Measurements from ENCODE around the gene HVCN1. TPM values are rescaled to one million over a fixed set of nuclear protein-coding genes. Genes with fewer than 3 reads are reported as not detected.

The HVCN1 gene
- total RNA-seq, 4 donors from 2014 or later, result 9.6 to 16.5 (median 13.7) TPM

DNA sequence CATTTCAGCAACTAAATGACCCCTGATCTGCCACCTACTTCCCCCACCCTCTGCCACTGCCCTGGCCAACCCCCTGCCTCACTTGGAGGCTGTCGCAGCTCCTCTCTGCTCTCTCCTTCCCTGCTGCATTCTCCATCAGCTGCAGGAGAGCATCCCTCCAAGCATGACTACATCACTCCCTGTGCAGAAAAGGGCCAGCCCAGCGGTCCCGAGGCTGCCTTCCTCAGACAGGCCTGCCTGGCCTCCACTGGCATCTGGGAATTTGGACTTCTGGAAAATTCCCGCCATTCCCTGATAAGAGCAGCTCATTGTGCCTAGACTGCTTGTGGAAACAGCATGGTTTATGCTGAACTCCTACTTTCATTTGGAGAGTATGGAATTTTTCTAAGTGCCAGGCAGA, 12.7 kb downstream of the HVCN1 start:
- TF ChIP-seq, protein P1, sequence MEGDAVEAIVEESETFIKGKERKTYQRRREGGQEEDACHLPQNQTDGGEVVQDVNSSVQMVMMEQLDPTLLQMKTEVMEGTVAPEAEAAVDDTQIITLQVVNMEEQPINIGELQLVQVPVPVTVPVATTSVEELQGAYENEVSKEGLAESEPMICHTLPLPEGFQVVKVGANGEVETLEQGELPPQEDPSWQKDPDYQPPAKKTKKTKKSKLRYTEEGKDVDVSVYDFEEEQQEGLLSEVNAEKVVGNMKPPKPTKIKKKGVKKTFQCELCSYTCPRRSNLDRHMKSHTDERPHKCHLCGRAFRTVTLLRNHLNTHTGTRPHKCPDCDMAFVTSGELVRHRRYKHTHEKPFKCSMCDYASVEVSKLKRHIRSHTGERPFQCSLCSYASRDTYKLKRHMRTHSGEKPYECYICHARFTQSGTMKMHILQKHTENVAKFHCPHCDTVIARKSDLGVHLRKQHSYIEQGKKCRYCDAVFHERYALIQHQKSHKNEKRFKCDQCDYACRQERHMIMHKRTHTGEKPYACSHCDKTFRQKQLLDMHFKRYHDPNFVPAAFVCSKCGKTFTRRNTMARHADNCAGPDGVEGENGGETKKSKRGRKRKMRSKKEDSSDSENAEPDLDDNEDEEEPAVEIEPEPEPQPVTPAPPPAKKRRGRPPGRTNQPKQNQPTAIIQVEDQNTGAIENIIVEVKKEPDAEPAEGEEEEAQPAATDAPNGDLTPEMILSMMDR (IDR thresholded peaks at IDR 0.05; ENCODE audit: low read depth), result no peak

DNA sequence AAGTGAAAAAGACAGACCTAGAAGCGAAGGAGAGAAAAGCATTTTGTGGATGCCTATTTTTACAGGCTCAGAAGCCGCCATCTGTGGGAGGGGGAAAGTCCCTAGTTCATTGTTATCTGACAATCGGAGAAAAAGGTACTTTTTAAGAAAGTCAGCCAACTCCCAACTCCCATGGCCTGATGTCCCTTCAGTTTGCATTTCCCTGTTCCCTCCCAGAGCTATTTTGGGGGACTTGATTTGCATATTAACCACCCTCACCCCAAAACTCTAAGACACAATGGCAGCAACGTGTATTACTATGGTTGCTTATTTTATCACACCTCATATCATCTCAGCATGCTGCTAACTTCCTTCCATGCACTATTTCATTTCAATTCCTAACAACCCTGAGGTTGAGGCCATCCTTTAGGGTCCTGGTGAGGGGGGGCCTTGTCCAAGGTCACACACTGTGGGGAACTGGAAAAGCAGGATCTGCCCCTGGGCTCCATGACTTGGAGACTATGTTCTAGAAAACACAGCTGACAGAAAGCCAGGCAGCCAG, 18.7 kb downstream of the HVCN1 start:
- TF ChIP-seq, protein P1 (IDR thresholded peaks at IDR 0.05; ENCODE audit: low read depth), result no peak

DNA sequence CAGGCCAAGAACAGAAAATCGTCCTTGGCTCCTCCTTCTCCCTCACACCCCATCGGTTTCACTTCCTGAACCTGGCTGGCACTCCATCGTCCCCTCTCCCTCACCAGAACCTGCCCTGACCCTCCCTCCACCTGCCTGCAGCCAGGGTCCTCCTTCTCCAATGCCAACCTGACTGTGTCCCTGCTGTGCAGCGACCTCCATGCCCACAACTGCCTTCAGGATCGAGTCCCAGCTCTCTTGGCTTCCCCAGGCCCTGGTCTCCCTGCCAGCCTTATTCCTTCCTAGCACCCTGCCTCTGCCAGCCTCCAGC, 19.8 kb downstream of the HVCN1 start:
- TF ChIP-seq, protein P1 (IDR thresholded peaks at IDR 0.05; ENCODE audit: low read depth), result no peak

DNA sequence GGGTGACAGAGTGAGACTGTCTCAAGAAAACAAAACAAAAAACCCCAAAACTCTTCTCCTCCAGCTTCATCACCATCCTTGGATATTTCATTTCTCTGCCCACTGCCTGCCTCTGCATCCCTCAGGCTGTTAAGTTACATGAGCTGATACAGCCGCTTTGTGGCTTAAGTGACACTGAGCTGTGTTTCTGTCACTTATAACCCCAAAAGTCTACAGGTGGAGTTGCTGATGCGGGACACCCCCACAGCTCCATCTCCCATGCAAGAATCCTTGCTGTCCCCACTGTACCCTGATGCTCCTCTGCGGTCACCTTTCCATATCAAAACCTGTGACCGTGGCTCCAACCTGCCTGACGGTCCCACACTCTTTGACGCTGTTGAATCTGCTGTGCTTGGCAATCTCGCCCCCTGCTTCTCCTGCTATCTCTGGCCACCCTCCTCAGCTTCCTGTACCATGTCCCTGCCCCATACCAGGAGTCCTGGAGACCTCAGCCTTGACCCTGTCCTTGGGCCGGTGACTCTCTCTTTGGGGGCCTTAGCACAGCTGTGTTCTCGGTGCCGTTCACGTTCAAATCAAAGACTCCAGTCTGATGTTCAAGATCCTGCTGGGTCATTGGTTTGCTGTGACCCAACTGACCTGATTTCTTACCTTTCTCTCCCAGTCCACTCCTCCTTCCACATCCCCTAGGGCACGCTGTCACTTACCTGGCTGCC, 20.3 kb downstream of the HVCN1 start:
- TF ChIP-seq, protein P1 (IDR thresholded peaks at IDR 0.05; ENCODE audit: low read depth), result no peak

DNA sequence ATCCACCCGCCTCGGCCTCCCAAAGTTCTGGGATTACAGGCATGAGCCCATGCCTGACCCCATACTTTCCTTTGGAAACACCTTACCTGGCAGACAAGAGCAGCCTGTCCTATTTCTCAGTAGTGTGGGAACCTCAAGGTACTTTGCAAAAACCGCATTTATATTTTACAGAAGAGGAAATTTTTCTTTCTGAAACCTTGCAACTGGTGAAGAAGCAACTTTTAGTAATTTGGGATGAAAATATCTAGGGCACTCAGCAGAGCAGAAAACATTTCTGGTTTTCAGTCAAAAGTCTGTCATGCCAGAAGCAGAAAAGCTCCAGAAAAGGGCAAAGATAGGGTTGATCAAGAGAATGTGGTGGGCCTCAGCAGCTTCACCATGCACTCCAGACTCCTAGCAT, 21.2 kb downstream of the HVCN1 start:
- TF ChIP-seq, protein P1 (IDR thresholded peaks at IDR 0.05; ENCODE audit: low read depth), result no peak

DNA sequence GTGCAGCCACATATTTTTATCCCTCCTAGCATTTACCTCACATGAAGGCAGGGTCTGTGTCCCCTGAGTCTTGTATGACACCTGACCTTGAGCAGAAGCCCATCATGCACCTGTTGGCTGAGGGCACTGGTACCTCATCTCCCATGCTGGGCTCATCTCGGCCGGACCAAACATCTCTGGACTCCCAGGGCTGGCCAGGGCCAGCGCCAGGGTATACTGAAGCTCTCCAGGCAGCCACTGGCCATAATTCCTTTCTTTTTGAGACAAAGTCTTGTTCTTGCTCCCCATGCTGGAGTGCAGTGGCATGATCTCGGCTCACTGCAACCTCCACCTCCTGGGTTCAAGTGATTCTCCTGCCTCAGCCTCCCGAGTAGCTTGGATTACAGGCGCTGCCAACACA, 22.0 kb downstream of the HVCN1 start:
- TF ChIP-seq, protein P1 (IDR thresholded peaks at IDR 0.05; ENCODE audit: low read depth), result no peak

DNA sequence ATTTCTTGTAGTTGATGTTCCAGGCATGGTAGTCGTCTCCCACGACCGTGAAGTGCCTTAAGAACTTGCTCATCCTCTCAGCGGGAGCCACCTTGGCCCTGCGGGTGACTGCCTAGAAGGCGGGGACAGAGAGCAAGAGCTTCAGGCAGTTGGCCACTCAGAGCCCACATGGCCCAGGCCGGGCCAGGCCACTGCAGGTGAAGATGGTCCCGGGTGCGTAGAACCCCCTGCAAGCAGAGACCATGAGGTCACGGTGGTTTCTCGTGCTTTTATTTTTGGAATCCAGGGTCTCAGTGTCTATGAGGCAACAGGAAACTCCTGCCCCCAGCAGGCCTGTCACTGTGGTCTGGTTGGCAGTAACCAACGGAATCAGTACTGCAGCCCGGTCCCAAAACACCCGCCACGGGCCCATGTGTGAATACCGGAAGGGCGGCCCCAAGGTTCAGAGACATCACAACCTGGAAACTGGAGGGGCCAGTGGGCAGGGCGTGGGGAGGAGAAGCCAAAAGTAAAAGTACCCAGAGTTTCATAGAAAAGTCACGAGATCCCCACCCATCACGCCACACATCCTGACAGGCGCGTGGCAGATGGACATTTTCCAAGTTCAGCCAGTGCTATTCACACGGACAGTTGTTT, 27.5 kb downstream of the HVCN1 start:
- TF ChIP-seq, protein P1 (IDR thresholded peaks at IDR 0.05; ENCODE audit: low read depth), result no peak

Data from subcutaneous adipose tissue (tissue), 4 donors.